Activated CD8-positive, alpha-beta memory T cell treated with anti-CD3 and anti-CD28 coated beads, Interleukin-2, amount 50 U/mL, for 48 hours (primary cell): Measurements from ENCODE around the gene SYCE1.
"Not testable (repeated sequence)": the region's sequence is repeated elsewhere in the genome, so short reads cannot be mapped to it uniquely, and the experiment has no call there.

Experiments
- DNase-seq: peaks from one replicate; pipeline ENCODE4 v3.0.0-alpha.2; 2020

The SYCE1 gene

GRCh38 chr10:133555521-133555920 is 9.9 kb downstream of the SYCE1 start:
- no peak for DNase-seq

- no peak for DNase-seq
Observed at GRCh38 chr10:133554600-133554999, 10.8 kb downstream of the SYCE1 start.

- no peak for DNase-seq
Observed at GRCh38 chr10:133544506-133544905, 20.9 kb downstream of the SYCE1 start.

GRCh38 chr10:133541441-133541975 is 23.9 kb downstream of the SYCE1 start:
- DNase-seq, result not testable (repeated sequence)

GRCh38 chr10:133537546-133538545 is 27.5 kb downstream of the SYCE1 start:
- DNase-seq, result no peak

- DNase-seq, result no peak
Observed at GRCh38 chr10:133536198-133536597, 29.2 kb downstream of the SYCE1 start.

- DNase-seq, result no peak
Observed at GRCh38 chr10:133534417-133534816, 31.0 kb downstream of the SYCE1 start.

- no peak for DNase-seq
Observed at GRCh38 chr10:133532871-133533270, 32.5 kb downstream of the SYCE1 start.

- no peak for DNase-seq
Observed at GRCh38 chr10:133530506-133530905, 34.9 kb downstream of the SYCE1 start.

- no peak for DNase-seq
Observed at GRCh38 chr10:133529576-133529946, 35.8 kb downstream of the SYCE1 start.

- DNase-seq, result no peak
Observed at GRCh38 chr10:133528845-133529575, 36.4 kb downstream of the SYCE1 start.

GRCh38 chr10:133528296-133528844 is 37.0 kb downstream of the SYCE1 start:
- no peak for DNase-seq

- DNase-seq, result no peak
Observed at GRCh38 chr10:133527771-133528271, 37.6 kb downstream of the SYCE1 start.

- DNase-seq, result no peak
Observed at GRCh38 chr10:133526957-133527588, 38.3 kb downstream of the SYCE1 start, which contains the start of gene CYP2E1. Gene CYP2E1, plus strand, starts transcription at chr10:133527363. Its CDS starts 33 bp downstream, at chr10:133527396.

- no peak for DNase-seq
Observed at GRCh38 chr10:133525444-133525843, 39.9 kb downstream of the SYCE1 start.

GRCh38 chr10:133523631-133524203 is 41.7 kb downstream of the SYCE1 start:
- DNase-seq, result no peak

- peak; percentile 100 for DNase-seq
Observed at GRCh38 chr10:133520193-133520738, 45.1 kb downstream of the SYCE1 start.

GRCh38 chr10:133518517-133518916 is 46.9 kb downstream of the SYCE1 start:
- DNase-seq, result not testable (repeated sequence)

- no peak for DNase-seq
Observed at GRCh38 chr10:133516057-133516456, 49.3 kb downstream of the SYCE1 start.

GRCh38 chr10:133515471-133515870 is 49.9 kb downstream of the SYCE1 start:
- no peak for DNase-seq

GRCh38 chr10:133511907-133512528 is 53.4 kb downstream of the SYCE1 start:
- no peak for DNase-seq
